ENCODE data around the gene CERS1. TPM values are rescaled to one million over a fixed set of nuclear protein-coding genes. Genes with fewer than 3 reads are reported as not detected.

CERS1 gene
- total and polyA plus RNA-seq, 4 donors, result 0.28 TPM; not detected in 3

DNA sequence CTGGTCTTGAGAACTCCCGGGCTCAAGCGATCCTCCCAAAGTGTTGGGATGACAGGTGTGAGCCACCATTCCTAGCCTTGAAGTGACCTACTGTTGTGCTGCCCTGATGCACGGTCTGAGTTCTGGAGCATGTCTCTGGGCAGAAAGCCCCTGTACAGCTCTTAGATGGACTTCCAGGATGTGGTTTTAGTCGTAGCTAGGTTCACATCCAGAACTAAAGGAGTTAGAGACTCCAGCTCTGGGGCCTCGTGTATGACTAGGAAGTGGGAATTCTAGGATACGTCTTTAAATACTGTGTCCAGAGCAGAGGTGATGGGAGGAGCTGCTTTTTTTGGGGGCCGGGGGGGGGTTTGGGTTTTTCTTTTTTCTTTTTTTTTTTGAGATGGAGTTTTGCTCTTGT, 52.0 kb downstream of the CERS1 start:
- no peak overlapping the region for H3K9ac ChIP-seq (ENCODE audit: low read depth in 1 of 2, low read length in 2 of 2)
- H3K27me3 ChIP-seq (ENCODE audit: control insufficient read depth in 4 of 4, insufficient read depth in 4 of 4, low read length in 3 of 4), result no peaks in the 10 kb centered on the region
- no peak overlapping the region for H3K4me3 ChIP-seq (ENCODE audit: low read depth in 1 of 3, low read length in 3 of 3)
- WGBS, result 79% methylated on average over 7 of the region's 7 CpGs
- H3K4me1 ChIP-seq (ENCODE audit: control insufficient read depth in 4 of 4, insufficient read depth in 4 of 4, low read length in 3 of 4), result peaks cover 14 to 50% (median 38%) of the 10 kb centered on the region in 4 donors
- no peaks in the 10 kb centered on the region for H3K9me3 ChIP-seq (ENCODE audit: control insufficient read depth in 4 of 4, low read length in 3 of 4)
- peaks cover 0 to 9% (median 5%) of the 10 kb centered on the region in 4 donors for H3K36me3 ChIP-seq (ENCODE audit: control insufficient read depth in 4 of 4, insufficient read depth in 3 of 4, low read depth in 1 of 4, low read length in 3 of 4)
- no peak overlapping the region for H3K27ac ChIP-seq (ENCODE audit: low read depth in 1 of 2, low read length in 2 of 2)
- no peak for DNase-seq (ENCODE audit: low spot score)
- TF ChIP-seq GABPA (IDR thresholded peaks at IDR 0.05 in 1 of 2, conservative IDR thresholded peaks at IDR 0.05 in 1 of 2), result no peak
- no peak for TF ChIP-seq JUND (IDR thresholded peaks at IDR 0.05)
- TF ChIP-seq RXRA (IDR thresholded peaks at IDR 0.05), result no peak

DNA sequence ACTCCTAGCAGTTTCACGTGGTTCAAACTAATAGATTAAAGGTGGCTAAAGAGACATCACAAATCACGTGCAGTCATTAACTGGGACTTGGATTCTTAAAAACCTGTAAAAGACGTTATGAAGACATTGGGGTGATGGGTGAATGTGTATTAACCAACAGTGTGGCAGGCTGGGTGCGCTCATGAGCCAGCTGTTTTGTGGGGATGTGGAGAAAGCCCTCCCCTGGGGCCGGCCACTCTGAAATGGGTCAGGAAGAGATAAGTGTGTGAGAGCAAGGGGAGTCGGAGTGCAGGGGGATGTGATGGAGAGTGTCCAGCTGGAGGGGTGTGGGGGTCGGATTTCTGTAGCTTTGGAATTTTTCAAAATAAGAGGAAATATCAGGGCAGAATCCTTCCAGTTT, 53.8 kb downstream of the CERS1 start:
- no peaks in the 10 kb centered on the region for H3K9me3 ChIP-seq (ENCODE audit: control insufficient read depth in 4 of 4, low read length in 3 of 4)
- no peak overlapping the region for H3K27ac ChIP-seq (ENCODE audit: low read depth in 1 of 2, low read length in 2 of 2)
- H3K4me3 ChIP-seq (ENCODE audit: low read depth in 1 of 3, low read length in 3 of 3), result no peak overlapping the region
- H3K4me1 ChIP-seq (ENCODE audit: control insufficient read depth in 4 of 4, insufficient read depth in 4 of 4, low read length in 3 of 4), result peaks cover 14 to 56% (median 41%) of the 10 kb centered on the region in 4 donors
- H3K9ac ChIP-seq (ENCODE audit: low read depth in 1 of 2, low read length in 2 of 2), result no peak overlapping the region
- 73% methylated on average over 7 of the region's 7 CpGs for WGBS
- no peak for TF ChIP-seq FOXA2 (IDR thresholded peaks at IDR 0.05)
- no peak for TF ChIP-seq RXRA (IDR thresholded peaks at IDR 0.05)
- TF ChIP-seq, protein P1, sequence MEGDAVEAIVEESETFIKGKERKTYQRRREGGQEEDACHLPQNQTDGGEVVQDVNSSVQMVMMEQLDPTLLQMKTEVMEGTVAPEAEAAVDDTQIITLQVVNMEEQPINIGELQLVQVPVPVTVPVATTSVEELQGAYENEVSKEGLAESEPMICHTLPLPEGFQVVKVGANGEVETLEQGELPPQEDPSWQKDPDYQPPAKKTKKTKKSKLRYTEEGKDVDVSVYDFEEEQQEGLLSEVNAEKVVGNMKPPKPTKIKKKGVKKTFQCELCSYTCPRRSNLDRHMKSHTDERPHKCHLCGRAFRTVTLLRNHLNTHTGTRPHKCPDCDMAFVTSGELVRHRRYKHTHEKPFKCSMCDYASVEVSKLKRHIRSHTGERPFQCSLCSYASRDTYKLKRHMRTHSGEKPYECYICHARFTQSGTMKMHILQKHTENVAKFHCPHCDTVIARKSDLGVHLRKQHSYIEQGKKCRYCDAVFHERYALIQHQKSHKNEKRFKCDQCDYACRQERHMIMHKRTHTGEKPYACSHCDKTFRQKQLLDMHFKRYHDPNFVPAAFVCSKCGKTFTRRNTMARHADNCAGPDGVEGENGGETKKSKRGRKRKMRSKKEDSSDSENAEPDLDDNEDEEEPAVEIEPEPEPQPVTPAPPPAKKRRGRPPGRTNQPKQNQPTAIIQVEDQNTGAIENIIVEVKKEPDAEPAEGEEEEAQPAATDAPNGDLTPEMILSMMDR (IDR thresholded peaks at IDR 0.05; ENCODE audit: low read depth, low read length, missing input control), result no peak
- TF ChIP-seq, protein P2, sequence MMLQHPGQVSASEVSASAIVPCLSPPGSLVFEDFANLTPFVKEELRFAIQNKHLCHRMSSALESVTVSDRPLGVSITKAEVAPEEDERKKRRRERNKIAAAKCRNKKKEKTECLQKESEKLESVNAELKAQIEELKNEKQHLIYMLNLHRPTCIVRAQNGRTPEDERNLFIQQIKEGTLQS (IDR thresholded peaks at IDR 0.05), result no peak
- TF ChIP-seq NR2F2 (IDR thresholded peaks at IDR 0.05), result no peak
- TF ChIP-seq EGR1 (IDR thresholded peaks at IDR 0.05; ENCODE audit: low read depth in 2 of 2), result no peak
- TF ChIP-seq RAD21 (IDR thresholded peaks at IDR 0.05), result no peak
- TF ChIP-seq YY1 (IDR thresholded peaks at IDR 0.05), result no peak
- TF ChIP-seq JUND (IDR thresholded peaks at IDR 0.05), result no peak
- TF ChIP-seq, protein P3, sequence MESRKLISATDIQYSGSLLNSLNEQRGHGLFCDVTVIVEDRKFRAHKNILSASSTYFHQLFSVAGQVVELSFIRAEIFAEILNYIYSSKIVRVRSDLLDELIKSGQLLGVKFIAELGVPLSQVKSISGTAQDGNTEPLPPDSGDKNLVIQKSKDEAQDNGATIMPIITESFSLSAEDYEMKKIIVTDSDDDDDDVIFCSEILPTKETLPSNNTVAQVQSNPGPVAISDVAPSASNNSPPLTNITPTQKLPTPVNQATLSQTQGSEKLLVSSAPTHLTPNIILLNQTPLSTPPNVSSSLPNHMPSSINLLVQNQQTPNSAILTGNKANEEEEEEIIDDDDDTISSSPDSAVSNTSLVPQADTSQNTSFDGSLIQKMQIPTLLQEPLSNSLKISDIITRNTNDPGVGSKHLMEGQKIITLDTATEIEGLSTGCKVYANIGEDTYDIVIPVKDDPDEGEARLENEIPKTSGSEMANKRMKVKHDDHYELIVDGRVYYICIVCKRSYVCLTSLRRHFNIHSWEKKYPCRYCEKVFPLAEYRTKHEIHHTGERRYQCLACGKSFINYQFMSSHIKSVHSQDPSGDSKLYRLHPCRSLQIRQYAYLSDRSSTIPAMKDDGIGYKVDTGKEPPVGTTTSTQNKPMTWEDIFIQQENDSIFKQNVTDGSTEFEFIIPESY (IDR thresholded peaks at IDR 0.05), result no peak
- no peak for TF ChIP-seq GABPA (IDR thresholded peaks at IDR 0.05 in 1 of 2, conservative IDR thresholded peaks at IDR 0.05 in 1 of 2)
- TF ChIP-seq, protein P4, sequence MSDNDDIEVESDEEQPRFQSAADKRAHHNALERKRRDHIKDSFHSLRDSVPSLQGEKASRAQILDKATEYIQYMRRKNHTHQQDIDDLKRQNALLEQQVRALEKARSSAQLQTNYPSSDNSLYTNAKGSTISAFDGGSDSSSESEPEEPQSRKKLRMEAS (IDR thresholded peaks at IDR 0.05), result no peak
- no peak for TF ChIP-seq HNF4G (IDR thresholded peaks at IDR 0.05)
- no peak for TF ChIP-seq TAF1 (conservative IDR thresholded peaks at IDR 0.05)
- TF ChIP-seq, protein P5, sequence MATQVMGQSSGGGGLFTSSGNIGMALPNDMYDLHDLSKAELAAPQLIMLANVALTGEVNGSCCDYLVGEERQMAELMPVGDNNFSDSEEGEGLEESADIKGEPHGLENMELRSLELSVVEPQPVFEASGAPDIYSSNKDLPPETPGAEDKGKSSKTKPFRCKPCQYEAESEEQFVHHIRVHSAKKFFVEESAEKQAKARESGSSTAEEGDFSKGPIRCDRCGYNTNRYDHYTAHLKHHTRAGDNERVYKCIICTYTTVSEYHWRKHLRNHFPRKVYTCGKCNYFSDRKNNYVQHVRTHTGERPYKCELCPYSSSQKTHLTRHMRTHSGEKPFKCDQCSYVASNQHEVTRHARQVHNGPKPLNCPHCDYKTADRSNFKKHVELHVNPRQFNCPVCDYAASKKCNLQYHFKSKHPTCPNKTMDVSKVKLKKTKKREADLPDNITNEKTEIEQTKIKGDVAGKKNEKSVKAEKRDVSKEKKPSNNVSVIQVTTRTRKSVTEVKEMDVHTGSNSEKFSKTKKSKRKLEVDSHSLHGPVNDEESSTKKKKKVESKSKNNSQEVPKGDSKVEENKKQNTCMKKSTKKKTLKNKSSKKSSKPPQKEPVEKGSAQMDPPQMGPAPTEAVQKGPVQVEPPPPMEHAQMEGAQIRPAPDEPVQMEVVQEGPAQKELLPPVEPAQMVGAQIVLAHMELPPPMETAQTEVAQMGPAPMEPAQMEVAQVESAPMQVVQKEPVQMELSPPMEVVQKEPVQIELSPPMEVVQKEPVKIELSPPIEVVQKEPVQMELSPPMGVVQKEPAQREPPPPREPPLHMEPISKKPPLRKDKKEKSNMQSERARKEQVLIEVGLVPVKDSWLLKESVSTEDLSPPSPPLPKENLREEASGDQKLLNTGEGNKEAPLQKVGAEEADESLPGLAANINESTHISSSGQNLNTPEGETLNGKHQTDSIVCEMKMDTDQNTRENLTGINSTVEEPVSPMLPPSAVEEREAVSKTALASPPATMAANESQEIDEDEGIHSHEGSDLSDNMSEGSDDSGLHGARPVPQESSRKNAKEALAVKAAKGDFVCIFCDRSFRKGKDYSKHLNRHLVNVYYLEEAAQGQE (IDR thresholded peaks at IDR 0.05), result no peak
- no peak for TF ChIP-seq FOXA1 (IDR thresholded peaks at IDR 0.05)
- TF ChIP-seq HNF4A (conservative IDR thresholded peaks at IDR 0.05), result no peak
- no peak for TF ChIP-seq SP1 (IDR thresholded peaks at IDR 0.05)
- no peaks in the 10 kb centered on the region for H3K27me3 ChIP-seq (ENCODE audit: control insufficient read depth in 4 of 4, insufficient read depth in 4 of 4, low read length in 3 of 4)
- DNase-seq (ENCODE audit: low spot score), result no peak
- peaks cover 0 to 6% (median 0%) of the 10 kb centered on the region in 4 donors for H3K36me3 ChIP-seq (ENCODE audit: control insufficient read depth in 4 of 4, insufficient read depth in 3 of 4, low read depth in 1 of 4, low read length in 3 of 4)
